Activated CD4-positive, alpha-beta T cell treated with anti-CD3 and anti-CD28 coated beads for 4 hours (primary cell): ENCODE results near the gene PDLIM1.
"Not testable (repeated sequence)": the region's sequence is repeated elsewhere in the genome, so short reads cannot be mapped to it uniquely, and the experiment has no call there.

Source experiments
- DNase-seq, 2 donors: peaks; one replicate each; pipeline ENCODE4 v3.0.0-alpha.2; 2020

PDLIM1 gene

GRCh38 chr10:95237376-95238170 is 53.2 kb downstream of the PDLIM1 start:
- no peak for DNase-seq

GRCh38 chr10:95236068-95236903 is 54.5 kb downstream of the PDLIM1 start:
- no peak for DNase-seq

- DNase-seq, result no peak
These were observed 55.1 kb downstream of the PDLIM1 start for GRCh38 chr10:95235676-95236067.

GRCh38 chr10:95234951-95235350 is 55.9 kb downstream of the PDLIM1 start:
- DNase-seq, result no peak

- DNase-seq, result no peak
These were observed 57.3 kb downstream of the PDLIM1 start for GRCh38 chr10:95233377-95234034.

- peak; percentile 30 to 40 for DNase-seq
These were observed 59.9 kb downstream of the PDLIM1 start for GRCh38 chr10:95230677-95231586.

GRCh38 chr10:95229724-95230627 is 60.8 kb downstream of the PDLIM1 start:
- no peak for DNase-seq

- not testable (repeated sequence) for DNase-seq
These were observed 61.7 kb downstream of the PDLIM1 start for GRCh38 chr10:95228934-95229723.

GRCh38 chr10:95225136-95225535 is 65.7 kb downstream of the PDLIM1 start:
- no peak for DNase-seq

- no peak for DNase-seq
These were observed 69.7 kb downstream of the PDLIM1 start for GRCh38 chr10:95221124-95221523.

- no peak for DNase-seq
These were observed 70.3 kb downstream of the PDLIM1 start for GRCh38 chr10:95220539-95220938.

- DNase-seq, result no peak
These were observed 73.3 kb downstream of the PDLIM1 start for GRCh38 chr10:95217476-95217875.

GRCh38 chr10:95214793-95215192 is 76.0 kb downstream of the PDLIM1 start:
- DNase-seq, result no peak

GRCh38 chr10:95214369-95214768 is 76.4 kb downstream of the PDLIM1 start:
- no peak for DNase-seq

- DNase-seq, result no peak
These were observed 79.1 kb downstream of the PDLIM1 start for GRCh38 chr10:95211606-95212279.

GRCh38 chr10:95209509-95210127 is 81.2 kb downstream of the PDLIM1 start:
- no peak for DNase-seq

GRCh38 chr10:95208702-95209391 is 82.0 kb downstream of the PDLIM1 start:
- no peak for DNase-seq

- DNase-seq, result not testable (repeated sequence)
These were observed 87.9 kb downstream of the PDLIM1 start for GRCh38 chr10:95202865-95203264.

- DNase-seq, result no peak
These were observed 89.1 kb downstream of the PDLIM1 start for GRCh38 chr10:95201736-95202135.
